ENCODE measurements around the gene SDHAF4.

DNA sequence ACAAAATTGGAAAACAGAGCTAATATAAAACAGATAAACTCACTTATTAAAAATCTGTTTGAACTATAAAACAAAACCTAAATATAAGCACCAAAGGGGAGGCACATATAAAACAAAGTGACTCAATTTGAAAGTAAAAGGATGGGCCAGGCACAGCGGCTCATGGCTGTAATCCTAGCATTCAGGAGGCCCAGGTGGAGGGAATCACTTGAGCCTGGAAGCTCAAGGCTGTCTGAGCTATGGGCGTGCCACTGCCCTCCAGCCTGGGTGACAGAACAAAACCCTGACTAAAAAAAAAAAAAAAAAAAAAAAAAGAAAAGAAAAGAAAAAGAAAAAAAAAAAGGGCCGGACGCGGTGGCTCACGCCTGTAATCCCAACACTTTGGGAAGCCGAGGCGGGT lies 69.9 kb downstream of the SDHAF4 start:
- TF ChIP-seq MTERF4 (CRISPR knock-in tag; IDR thresholded peaks at IDR 0.05) = no peak
- no peak for TF ChIP-seq PRDM10 (CRISPR knock-in tag; IDR thresholded peaks at IDR 0.05; ENCODE audit: low read depth)
- TF ChIP-seq ZBTB7A (CRISPR knock-in tag; IDR thresholded peaks at IDR 0.05) = no peak
- TF ChIP-seq TCF7L2 (IDR thresholded peaks at IDR 0.05; ENCODE audit: low read depth, low read length) = no peak
- no peak for TF ChIP-seq CBFB (CRISPR knock-in tag; IDR thresholded peaks at IDR 0.05)
- TF ChIP-seq, protein P1, sequence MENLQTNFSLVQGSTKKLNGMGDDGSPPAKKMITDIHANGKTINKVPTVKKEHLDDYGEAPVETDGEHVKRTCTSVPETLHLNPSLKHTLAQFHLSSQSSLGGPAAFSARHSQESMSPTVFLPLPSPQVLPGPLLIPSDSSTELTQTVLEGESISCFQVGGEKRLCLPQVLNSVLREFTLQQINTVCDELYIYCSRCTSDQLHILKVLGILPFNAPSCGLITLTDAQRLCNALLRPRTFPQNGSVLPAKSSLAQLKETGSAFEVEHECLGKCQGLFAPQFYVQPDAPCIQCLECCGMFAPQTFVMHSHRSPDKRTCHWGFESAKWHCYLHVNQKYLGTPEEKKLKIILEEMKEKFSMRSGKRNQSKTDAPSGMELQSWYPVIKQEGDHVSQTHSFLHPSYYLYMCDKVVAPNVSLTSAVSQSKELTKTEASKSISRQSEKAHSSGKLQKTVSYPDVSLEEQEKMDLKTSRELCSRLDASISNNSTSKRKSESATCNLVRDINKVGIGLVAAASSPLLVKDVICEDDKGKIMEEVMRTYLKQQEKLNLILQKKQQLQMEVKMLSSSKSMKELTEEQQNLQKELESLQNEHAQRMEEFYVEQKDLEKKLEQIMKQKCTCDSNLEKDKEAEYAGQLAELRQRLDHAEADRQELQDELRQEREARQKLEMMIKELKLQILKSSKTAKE (CRISPR knock-in tag; IDR thresholded peaks at IDR 0.05; ENCODE audit: borderline replicate concordance) = no peak
- TF ChIP-seq, protein P2, sequence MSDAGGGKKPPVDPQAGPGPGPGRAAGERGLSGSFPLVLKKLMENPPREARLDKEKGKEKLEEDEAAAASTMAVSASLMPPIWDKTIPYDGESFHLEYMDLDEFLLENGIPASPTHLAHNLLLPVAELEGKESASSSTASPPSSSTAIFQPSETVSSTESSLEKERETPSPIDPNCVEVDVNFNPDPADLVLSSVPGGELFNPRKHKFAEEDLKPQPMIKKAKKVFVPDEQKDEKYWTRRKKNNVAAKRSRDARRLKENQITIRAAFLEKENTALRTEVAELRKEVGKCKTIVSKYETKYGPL (CRISPR knock-in tag; IDR thresholded peaks at IDR 0.05) = no peak
- TF ChIP-seq GABPA (IDR thresholded peaks at IDR 0.05; ENCODE audit: low read depth, low read length) = no peak
- TF ChIP-seq GABPA (CRISPR knock-in tag; IDR thresholded peaks at IDR 0.05; ENCODE audit: low read depth) = no peak
- TF ChIP-seq NR2F1 (CRISPR knock-in tag; IDR thresholded peaks at IDR 0.05) = no peak
- no peak for TF ChIP-seq ATM (IDR thresholded peaks at IDR 0.05; ENCODE audit: borderline replicate concordance)
- no peak for TF ChIP-seq ZSCAN20 (CRISPR knock-in tag; IDR thresholded peaks at IDR 0.05; ENCODE audit: borderline replicate concordance)
- TF ChIP-seq CTCF (CRISPR knock-in tag; IDR thresholded peaks at IDR 0.05) = no peak
- TF ChIP-seq HDAC2 (CRISPR knock-in tag; IDR thresholded peaks at IDR 0.05) = no peak

Measured in HepG2 (cell line).